Smooth muscle cell (in vitro differentiated cells): ENCODE data around the gene CNN1. TPM values are rescaled to one million over a fixed set of nuclear protein-coding genes. Genes with fewer than 3 reads are reported as not detected.

ENCODE experiments used
- DNase-seq: peaks from one replicate; lab custom pipeline; 2025; ENCODE audit not compliant: unreplicated experiment; lab: John Stamatoyannopoulos, UW
- H2AFZ ChIP-seq: fragments of 200-600 bp; sonication (generic); 2 replicates; pipeline ENCODE4 v1.6.0; 2016; ENCODE audit warnings: antibody characterized with exemption, low read depth, mild to moderate bottlenecking
- H3F3A ChIP-seq: fragments of 200-600 bp; sonication (generic); 2 replicates; pipeline ENCODE4 v1.6.0; 2017; ENCODE audit warnings: antibody characterized with exemption, low read depth
- H3K27ac ChIP-seq: fragments of 200-600 bp; sonication (generic); 2 replicates; pipeline ENCODE4 v1.5.1; 2016; ENCODE audit warnings: low read depth, mild to moderate bottlenecking
- H3K27me3 ChIP-seq: fragments of 200-600 bp; sonication (generic); 2 replicates; pipeline ENCODE4 v1.6.1; 2016; ENCODE audit warnings: low read depth, mild to moderate bottlenecking
- H3K36me3 ChIP-seq: fragments of 200-600 bp; sonication (generic); 2 replicates; pipeline ENCODE4 v1.5.1; 2016; ENCODE audit warnings: low read depth
- H3K4me1 ChIP-seq: fragments of 200-600 bp; sonication (generic); 2 replicates; pipeline ENCODE4 v1.5.1; 2016; ENCODE audit warnings: low read depth
- H3K4me2 ChIP-seq: fragments of 200-600 bp; sonication (generic); 2 replicates; pipeline ENCODE4 v1.6.0; 2016; ENCODE audit warnings: mild to moderate bottlenecking
- H3K4me3 ChIP-seq: fragments of 200-600 bp; sonication (generic); 2 replicates; pipeline ENCODE4 v1.5.1; 2016; ENCODE audit warnings: mild to moderate bottlenecking
- H3K79me2 ChIP-seq: fragments of 200-600 bp; sonication (generic); 2 replicates; pipeline ENCODE4 v1.6.0; 2016; ENCODE audit warnings: low read depth, mild to moderate bottlenecking
- H3K9ac ChIP-seq: fragments of 200-600 bp; sonication (generic); 2 replicates; pipeline ENCODE4 v1.6.0; 2016; ENCODE audit warnings: low read depth
- H3K9me3 ChIP-seq: fragments of 200-600 bp; sonication (generic); replicated peaks from 2 replicates; pipeline ENCODE4 v1.5.1; 2016; ENCODE audit warnings: low read depth
- H4K20me1 ChIP-seq: fragments of 200-600 bp; sonication (generic); 2 replicates; pipeline ENCODE4 v1.6.0; 2016; ENCODE audit warnings: low read depth
- WGBS: methylation state at CpG from one replicate; pipeline ENCODE4 v1.1.7; 2016; ENCODE audit warnings: low lambda C conversion rate; 5-methylcytosine and 5-hydroxymethylcytosine counted together
- polyA plus RNA-seq: library from polyadenylated mRNA; unstranded; fragments of >200 nt; fragmentation: Nextera tagmentation; extraction: Ambion mirVana; gene quantifications from 2 replicates; pipeline ENCODE4 v1.2.1, GENCODE V29; 2016
- total RNA-seq: library from RNA; depleted of rRNA; stranded (reverse); fragments of >200 nt; gene quantifications from 2 replicates; pipeline ENCODE4 v1.2.3, GENCODE V29; 2014
- TF ChIP-seq, protein P1 (sequence below): fragments of 200-600 bp; sonication (generic); IDR thresholded peaks from 2 replicates; pipeline ENCODE4 v1.5.1; 2017; ENCODE audit warnings: borderline replicate concordance, mild to moderate bottlenecking, antibody characterized with exemption; ENCODE audit not compliant: insufficient read depth, poor library complexity, severe bottlenecking

The CNN1 gene
- total and polyA plus RNA-seq, 2 experiments from 2014 or later: 72.8 to 99.5 TPM

- Histone ChIP-seq H2AFZ (no peak overlapping the region), H3K9ac (no peak overlapping the region), H3K27ac (no peak overlapping the region), H3F3A (no peaks in the 10 kb centered on the region), H3K79me2 (no peaks in the 10 kb centered on the region), H3K4me1 (no peaks in the 10 kb centered on the region), H3K9me3 (no peaks in the 10 kb centered on the region), H3K36me3 (no peaks in the 10 kb centered on the region), H3K4me2 (no peak overlapping the region), H3K4me3 (no peak overlapping the region), H4K20me1 (no peaks in the 10 kb centered on the region), H3K27me3 (no peaks in the 10 kb centered on the region)
- 81% methylated on average over 7 of the region's 7 CpGs for WGBS
- TF ChIP-seq, protein P1, sequence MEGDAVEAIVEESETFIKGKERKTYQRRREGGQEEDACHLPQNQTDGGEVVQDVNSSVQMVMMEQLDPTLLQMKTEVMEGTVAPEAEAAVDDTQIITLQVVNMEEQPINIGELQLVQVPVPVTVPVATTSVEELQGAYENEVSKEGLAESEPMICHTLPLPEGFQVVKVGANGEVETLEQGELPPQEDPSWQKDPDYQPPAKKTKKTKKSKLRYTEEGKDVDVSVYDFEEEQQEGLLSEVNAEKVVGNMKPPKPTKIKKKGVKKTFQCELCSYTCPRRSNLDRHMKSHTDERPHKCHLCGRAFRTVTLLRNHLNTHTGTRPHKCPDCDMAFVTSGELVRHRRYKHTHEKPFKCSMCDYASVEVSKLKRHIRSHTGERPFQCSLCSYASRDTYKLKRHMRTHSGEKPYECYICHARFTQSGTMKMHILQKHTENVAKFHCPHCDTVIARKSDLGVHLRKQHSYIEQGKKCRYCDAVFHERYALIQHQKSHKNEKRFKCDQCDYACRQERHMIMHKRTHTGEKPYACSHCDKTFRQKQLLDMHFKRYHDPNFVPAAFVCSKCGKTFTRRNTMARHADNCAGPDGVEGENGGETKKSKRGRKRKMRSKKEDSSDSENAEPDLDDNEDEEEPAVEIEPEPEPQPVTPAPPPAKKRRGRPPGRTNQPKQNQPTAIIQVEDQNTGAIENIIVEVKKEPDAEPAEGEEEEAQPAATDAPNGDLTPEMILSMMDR: no peak
- DNase-seq: no peak
These were observed 38.7 kb upstream of the CNN1 start for GRCh38 chr19:11499890-11500420.

- no peaks in the 10 kb centered on the region for H3K9me3 ChIP-seq
- peak overlapping the region; percentile 87 for H3K4me2 ChIP-seq
- H3F3A ChIP-seq: no peaks in the 10 kb centered on the region
- H3K4me1 ChIP-seq: peaks cover 6% of the 10 kb centered on the region
- DNase-seq: no peak
- WGBS: 72% methylated on average over 7 of the region's 7 CpGs
- no peaks in the 10 kb centered on the region for H3K79me2 ChIP-seq
- H3K9ac ChIP-seq: peak overlapping the region; percentile 92
- H3K27me3 ChIP-seq: no peaks in the 10 kb centered on the region
- H3K27ac ChIP-seq: peak overlapping the region; percentile 72
- peak overlapping the region; percentile 78 for H3K4me3 ChIP-seq
- TF ChIP-seq, protein P1: no peak
- H3K36me3 ChIP-seq: no peaks in the 10 kb centered on the region
- no peak overlapping the region for H2AFZ ChIP-seq
- no peaks in the 10 kb centered on the region for H4K20me1 ChIP-seq
These were observed 34.1 kb upstream of the CNN1 start for GRCh38 chr19:11504502-11505031.

DNA sequence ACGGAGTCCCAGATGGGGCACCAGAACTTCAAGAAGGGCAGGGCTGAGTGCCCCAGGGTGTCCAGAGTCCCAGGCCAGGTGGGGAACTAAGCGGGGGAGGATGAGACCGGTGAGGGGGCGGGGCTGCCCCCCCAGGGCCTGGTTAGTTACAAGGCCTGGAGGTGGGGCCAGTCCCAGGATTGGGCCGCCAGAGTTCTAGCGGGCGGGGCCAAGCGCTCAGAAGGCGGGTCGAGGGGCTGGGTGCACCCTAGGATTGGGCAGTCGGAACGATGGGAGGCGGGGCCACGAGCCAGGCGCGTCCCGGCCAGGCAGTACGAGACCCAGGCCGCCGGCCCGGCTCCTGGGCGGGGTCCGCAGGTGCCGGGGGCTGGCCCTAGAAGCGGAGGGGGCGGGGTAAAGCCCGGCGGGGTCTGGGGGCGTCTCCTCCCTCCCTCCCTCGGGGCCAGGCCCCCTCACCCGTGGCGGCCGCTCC, 33.6 kb upstream of the CNN1 start:
- WGBS: under 1% methylated on average over 7 of the region's 33 CpGs
- DNase-seq: peak; percentile 84
- Histone ChIP-seq H3K27ac (peak overlapping the region; percentile 72), H3K4me2 (peak overlapping the region; percentile 87), H3K4me1 (peaks cover 6% of the 10 kb centered on the region), H3K4me3 (peak overlapping the region; percentile 78), H3K9ac (peak overlapping the region; percentile 92), H4K20me1 (no peaks in the 10 kb centered on the region), H3K36me3 (no peaks in the 10 kb centered on the region), H3K79me2 (no peaks in the 10 kb centered on the region), H2AFZ (peak overlapping the region; percentile 73), H3F3A (no peaks in the 10 kb centered on the region), H3K27me3 (no peaks in the 10 kb centered on the region), H3K9me3 (no peaks in the 10 kb centered on the region)
- TF ChIP-seq, protein P1: no peak
